Spinal cord (tissue), 10 donors: Measurements from ENCODE around the gene DEGS2. TPM values are rescaled to one million over a fixed set of nuclear protein-coding genes. Genes with fewer than 3 reads are reported as not detected.
"Not testable (repeated sequence)": the region's sequence is repeated elsewhere in the genome, so short reads cannot be mapped to it uniquely, and the experiment has no call there.

ENCODE experiments used
- DNase-seq, 6 donors: peaks; one replicate each; pipeline versions ENCODE4 v3.0.0 to v3.0.0-alpha.2; 2013 to 2015; ENCODE audit warnings: low spot score in 6 of 6, low read depth in 4 of 6
- H3K27ac ChIP-seq: one replicate; pipeline ENCODE4 v1.5.1; 2013; ENCODE audit warnings: low read depth, low read length, control low read depth
- H3K27me3 ChIP-seq: one replicate; pipeline ENCODE4 v1.6.1; 2013; ENCODE audit warnings: low read length; ENCODE audit not compliant: control insufficient read depth, insufficient read depth
- H3K36me3 ChIP-seq: one replicate; pipeline ENCODE4 v1.6.1; 2013; ENCODE audit warnings: low read length; ENCODE audit not compliant: control insufficient read depth, insufficient read depth
- H3K4me1 ChIP-seq: one replicate; pipeline ENCODE4 v1.6.1; 2013; ENCODE audit warnings: low read length; ENCODE audit not compliant: control insufficient read depth, insufficient read depth
- H3K4me3 ChIP-seq: one replicate; pipeline ENCODE4 v1.5.1; 2013; ENCODE audit warnings: low read depth, low read length, control low read depth
- H3K9me3 ChIP-seq: one replicate; pipeline ENCODE4 v1.6.1; 2013; ENCODE audit warnings: low read length; ENCODE audit not compliant: control insufficient read depth, insufficient read depth
- whole genome bisulfite sequencing: methylation state at CpG from one replicate; pipeline ENCODE4 v1.1.5; 2013; ENCODE audit warnings: missing lambda C conversion rate; ENCODE audit not compliant: insufficient coverage; 5-methylcytosine and 5-hydroxymethylcytosine counted together
- polyA plus RNA-seq, 2 donors: library from polyadenylated mRNA; unstranded; fragments of 120-200 nt; gene quantifications; one replicate each; pipeline ENCODE4 v1.2.1, GENCODE V29; 2013; ENCODE audit not compliant: insufficient read length in 2 of 2
- total RNA-seq, 2 donors: library from RNA; depleted of rRNA in 1 of 2; stranded (reverse); fragments of 120-200 nt in 1 of 2; fragments of >200 nt in 1 of 2; gene quantifications; one replicate each; pipeline versions ENCODE4 v1.2.3 to v1.2.4, GENCODE V29; 2013 to 2014
- donor health status: healthy.

Gene DEGS2
- total and polyA plus RNA-seq, 4 donors: 0.99 to 7.4 (median 3.6) TPM

GRCh38 chr14:100160534-100160916 lies 1.1 kb upstream of the DEGS2 start:
- H3K36me3 ChIP-seq: no peaks in the 10 kb centered on the region
- H3K27me3 ChIP-seq: peaks cover 38% of the 10 kb centered on the region
- H3K4me3 ChIP-seq: no peak overlapping the region
- no peak overlapping the region for H3K27ac ChIP-seq
- peaks cover 2% of the 10 kb centered on the region for H3K9me3 ChIP-seq
- DNase-seq: no peak
- peaks cover 22% of the 10 kb centered on the region for H3K4me1 ChIP-seq
- 89% methylated on average over 7 of the region's 7 CpGs for WGBS

GRCh38 chr14:100159865-100160533 lies 554 bp upstream of the DEGS2 start:
- Histone ChIP-seq H3K9me3 (peaks cover 2% of the 10 kb centered on the region), H3K36me3 (no peaks in the 10 kb centered on the region), H3K4me1 (peaks cover 16% of the 10 kb centered on the region), H3K4me3 (no peak overlapping the region), H3K27ac (no peak overlapping the region), H3K27me3 (peaks cover 36% of the 10 kb centered on the region)
- WGBS: 6% methylated on average over 37 of the region's 39 CpGs
- no peak for DNase-seq

GRCh38 chr14:100158566-100159093 lies 815 bp downstream of the DEGS2 start:
- H3K4me3 ChIP-seq: no peak overlapping the region
- peak in 1 of 6 donors; percentile 24 for DNase-seq
- peaks cover 36% of the 10 kb centered on the region for H3K27me3 ChIP-seq
- no peaks in the 10 kb centered on the region for H3K36me3 ChIP-seq
- no peak overlapping the region for H3K27ac ChIP-seq
- H3K4me1 ChIP-seq: peaks cover 16% of the 10 kb centered on the region
- H3K9me3 ChIP-seq: peaks cover 2% of the 10 kb centered on the region
- WGBS: 9% methylated on average over 29 of the region's 32 CpGs

- not testable (repeated sequence) for H3K9me3 ChIP-seq, H3K27ac ChIP-seq, H3K4me3 ChIP-seq, H3K36me3 ChIP-seq, DNase-seq
- peaks cover 36% of the 10 kb centered on the region for H3K27me3 ChIP-seq
- peaks cover 16% of the 10 kb centered on the region for H3K4me1 ChIP-seq
- 74% methylated on average over 5 of the region's 16 CpGs for WGBS
Measured at GRCh38 chr14:100157548-100158232, 1.8 kb downstream of the DEGS2 start.

DNA sequence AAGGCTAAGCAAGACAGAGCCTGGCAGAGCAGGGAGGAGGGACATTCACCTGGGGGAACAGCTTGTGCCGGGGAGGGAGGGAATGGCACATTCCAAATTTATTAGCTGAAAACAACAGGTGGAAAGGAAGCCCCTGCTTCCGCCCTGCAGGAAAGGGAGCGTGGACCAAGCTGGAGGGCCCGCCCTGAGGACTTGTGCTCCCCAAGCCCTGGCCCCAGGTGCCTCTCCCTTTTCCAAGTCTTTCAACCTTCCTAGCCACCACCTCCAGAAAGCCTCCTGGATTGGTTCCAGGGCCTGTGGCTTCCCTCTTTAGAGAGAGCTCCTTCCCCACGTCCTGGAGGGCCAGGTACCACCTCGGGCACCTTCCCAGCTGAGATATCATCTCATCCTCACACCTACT lies 2.7 kb downstream of the DEGS2 start:
- no peaks in the 10 kb centered on the region for H3K36me3 ChIP-seq
- 78% methylated on average over 5 of the region's 6 CpGs for WGBS
- H3K27me3 ChIP-seq: peaks cover 36% of the 10 kb centered on the region
- H3K4me3 ChIP-seq: no peak overlapping the region
- peaks cover 2% of the 10 kb centered on the region for H3K9me3 ChIP-seq
- no peak for DNase-seq
- H3K27ac ChIP-seq: no peak overlapping the region
- H3K4me1 ChIP-seq: peaks cover 16% of the 10 kb centered on the region

GRCh38 chr14:100155756-100156616 lies 3.5 kb downstream of the DEGS2 start:
- H3K27me3 ChIP-seq: peaks cover 31% of the 10 kb centered on the region
- H3K4me1 ChIP-seq: peaks cover 16% of the 10 kb centered on the region
- peaks cover 2% of the 10 kb centered on the region for H3K9me3 ChIP-seq
- DNase-seq: peak in 1 of 6 donors; percentile 33
- 39% methylated on average over 5 of the region's 12 CpGs for WGBS
- no peak overlapping the region for H3K27ac ChIP-seq
- H3K36me3 ChIP-seq: no peaks in the 10 kb centered on the region
- no peak overlapping the region for H3K4me3 ChIP-seq

DNA sequence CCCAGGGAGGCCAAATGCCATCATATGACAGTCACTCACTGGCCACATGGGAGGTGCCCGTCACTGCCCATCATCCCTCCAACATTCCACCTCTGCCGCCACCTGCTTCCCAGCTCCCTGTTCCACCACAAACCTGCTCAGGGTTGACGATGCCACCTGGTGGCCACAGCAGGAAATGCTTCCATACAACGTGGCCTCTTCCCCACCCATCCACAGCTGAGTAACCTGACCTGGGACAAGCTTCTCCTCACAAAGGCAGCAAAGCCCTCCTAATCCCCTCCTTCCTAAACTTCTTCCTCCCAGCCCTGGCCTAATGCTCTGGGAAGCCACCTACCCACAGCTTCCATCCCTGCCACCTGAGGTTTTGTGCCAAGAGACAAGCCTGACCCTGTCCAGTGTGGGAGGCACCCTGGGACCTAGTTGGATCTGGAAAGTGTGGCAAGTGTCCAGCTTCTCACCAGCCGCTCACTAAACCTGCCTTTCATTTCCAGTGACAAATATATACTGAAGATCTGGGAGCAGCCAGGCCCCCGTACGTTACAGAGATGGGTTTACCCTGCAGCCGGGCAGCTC lies 4.3 kb downstream of the DEGS2 start:
- H3K9me3 ChIP-seq: no peaks in the 10 kb centered on the region
- no peak overlapping the region for H3K4me3 ChIP-seq
- no peaks in the 10 kb centered on the region for H3K36me3 ChIP-seq
- no peak for DNase-seq
- H3K27ac ChIP-seq: no peak overlapping the region
- WGBS: 49% methylated on average over 8 of the region's 8 CpGs
- H3K27me3 ChIP-seq: peaks cover 23% of the 10 kb centered on the region
- peaks cover 22% of the 10 kb centered on the region for H3K4me1 ChIP-seq

DNA sequence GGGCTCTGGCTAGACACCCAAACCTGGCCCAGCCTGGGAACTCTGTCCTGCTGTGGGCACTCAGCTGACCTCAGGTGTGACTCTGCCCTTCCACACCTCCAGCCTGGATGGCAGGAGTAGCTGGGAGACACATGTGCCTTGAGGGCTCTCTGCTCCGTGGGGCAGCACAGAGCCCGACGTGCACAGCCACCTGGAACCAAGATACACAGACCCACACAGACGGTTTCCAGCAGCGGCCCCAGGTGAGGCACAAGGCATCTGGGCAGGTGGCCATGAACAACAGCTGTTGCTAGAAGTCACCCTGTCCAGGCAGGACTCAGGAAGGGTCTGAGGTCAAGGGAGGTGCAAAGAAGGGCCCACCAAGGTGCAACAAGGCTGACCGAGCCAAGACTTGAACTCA lies 5.9 kb downstream of the DEGS2 start:
- peaks cover 22% of the 10 kb centered on the region for H3K4me1 ChIP-seq
- DNase-seq: no peak
- WGBS: 97% methylated on average over 5 of the region's 6 CpGs
- no peak overlapping the region for H3K4me3 ChIP-seq
- peaks cover 6% of the 10 kb centered on the region for H3K36me3 ChIP-seq
- H3K27me3 ChIP-seq: peaks cover 11% of the 10 kb centered on the region
- H3K27ac ChIP-seq: no peak overlapping the region
- H3K9me3 ChIP-seq: no peaks in the 10 kb centered on the region

DNA sequence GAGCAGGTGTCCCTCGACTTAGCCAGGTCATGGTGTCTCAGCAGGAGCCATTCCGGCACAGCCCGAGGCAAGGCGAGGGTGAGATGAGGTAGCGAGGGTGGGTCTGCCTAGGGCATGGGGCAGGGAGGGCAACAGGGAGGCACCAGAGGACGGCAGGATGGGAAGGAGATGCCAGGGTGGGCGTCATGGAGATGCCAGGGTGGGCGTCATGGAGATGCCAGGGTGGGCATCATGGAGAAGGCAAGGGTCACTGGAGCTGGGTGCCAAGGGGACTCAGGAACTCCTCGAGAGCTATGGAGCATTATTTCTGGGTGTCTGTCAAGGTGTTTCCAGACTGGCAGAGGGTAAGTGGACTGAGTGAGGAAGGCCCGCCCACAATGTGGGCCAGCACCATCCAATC lies 7.4 kb downstream of the DEGS2 start:
- no peak overlapping the region for H3K27ac ChIP-seq

More for the DNA sequence above, 7.4 kb downstream of the DEGS2 start:
- peaks cover under 1% of the 10 kb centered on the region for H3K27me3 ChIP-seq
- WGBS: 80% methylated on average over 10 of the region's 10 CpGs
- H3K4me1 ChIP-seq: peaks cover 22% of the 10 kb centered on the region
- no peaks in the 10 kb centered on the region for H3K9me3 ChIP-seq
- DNase-seq: no peak
- H3K4me3 ChIP-seq: no peak overlapping the region
- H3K36me3 ChIP-seq: peaks cover 20% of the 10 kb centered on the region
